GM21360 (cell line): ENCODE results near the gene AKT2.
"Not testable (repeated sequence)": the region's sequence is repeated elsewhere in the genome, so short reads cannot be mapped to it uniquely, and the experiment has no call there.

Experiments used
- ATAC-seq: cut with Tn5 transposase; IDR thresholded peaks from one replicate; pipeline ENCODE4 v1.9.1; 2021; ENCODE audit warnings: mild to moderate bottlenecking, moderate library complexity; ENCODE audit not compliant: unreplicated experiment

The AKT2 gene

GRCh38 chr19:40284501-40285352 lies at the start of gene AKT2:
AKT2 (minus strand) TSS chr19:40285345; CDS start chr19:40265267, 20,078 bp downstream.
- ATAC-seq, result peak; percentile 31

GRCh38 chr19:40333083-40333482 lies 47.9 kb upstream of the AKT2 start:
- not testable (repeated sequence) for ATAC-seq

GRCh38 chr19:40332669-40333068 lies 47.5 kb upstream of the AKT2 start:
- ATAC-seq, result no peak

GRCh38 chr19:40331052-40331451 lies 45.9 kb upstream of the AKT2 start:
- ATAC-seq, result no peak

- no peak for ATAC-seq
Measured at GRCh38 chr19:40326201-40326600, 41.1 kb upstream of the AKT2 start.

- no peak for ATAC-seq
Measured at GRCh38 chr19:40323705-40324104, 38.6 kb upstream of the AKT2 start.

GRCh38 chr19:40322951-40323615 lies 37.9 kb upstream of the AKT2 start:
- ATAC-seq, result no peak

- ATAC-seq, result no peak
Measured at GRCh38 chr19:40322271-40322610, 37.1 kb upstream of the AKT2 start.

GRCh38 chr19:40321566-40322270 lies 36.6 kb upstream of the AKT2 start:
- ATAC-seq, result no peak

- ATAC-seq, result no peak
Measured at GRCh38 chr19:40321076-40321475, 35.9 kb upstream of the AKT2 start.

GRCh38 chr19:40320558-40320935 lies 35.4 kb upstream of the AKT2 start:
- ATAC-seq, result no peak

- no peak for ATAC-seq
Measured at GRCh38 chr19:40317338-40317737, 32.2 kb upstream of the AKT2 start.

- no peak for ATAC-seq
Measured at GRCh38 chr19:40315812-40316470, 30.8 kb upstream of the AKT2 start.

GRCh38 chr19:40314656-40315055 lies 29.5 kb upstream of the AKT2 start:
- no peak for ATAC-seq

GRCh38 chr19:40313229-40313983 lies 28.3 kb upstream of the AKT2 start:
- ATAC-seq, result no peak

- no peak for ATAC-seq
Measured at GRCh38 chr19:40312533-40312932, 27.4 kb upstream of the AKT2 start.

GRCh38 chr19:40309666-40310065 lies 24.5 kb upstream of the AKT2 start:
- ATAC-seq, result no peak

GRCh38 chr19:40305403-40305802 lies 20.3 kb upstream of the AKT2 start:
- ATAC-seq, result no peak

GRCh38 chr19:40304306-40304705 lies 19.2 kb upstream of the AKT2 start:
- ATAC-seq, result no peak

- no peak for ATAC-seq
Measured at GRCh38 chr19:40303765-40304164, 18.6 kb upstream of the AKT2 start.
